Astrocyte (in vitro differentiated cells and primary cell): ENCODE measurements around the gene KIF1A. TPM values are rescaled to one million over a fixed set of nuclear protein-coding genes. Genes with fewer than 3 reads are reported as not detected.
"Not testable (repeated sequence)": the region's sequence is repeated elsewhere in the genome, so short reads cannot be mapped to it uniquely, and the experiment has no call there.

Experiments
- DNase-seq: peaks from one replicate; pipeline ENCODE4 v3.0.0-alpha.2; 2010; ENCODE audit warnings: low read depth
- FAIRE-seq: peaks from 2 replicates; lab custom pipeline; 2011; peaks lifted over from hg19 to GRCh38; lab: Jason Lieb, UNC
- H2AFZ ChIP-seq: 2 replicates; pipeline ENCODE4 v1.6.0; 2012; ENCODE audit warnings: low read depth, low read length, inconsistent platforms
- H3K27ac ChIP-seq: 2 replicates; pipeline ENCODE4 v1.5.1; 2011; ENCODE audit warnings: low read depth, low read length, inconsistent platforms
- H3K27me3 ChIP-seq: 2 replicates; pipeline ENCODE4 v1.6.0; 2011; ENCODE audit warnings: low read length, inconsistent platforms; ENCODE audit not compliant: insufficient read depth
- H3K36me3 ChIP-seq: 2 replicates; pipeline ENCODE4 v1.5.1; 2011; ENCODE audit warnings: low read length, inconsistent platforms; ENCODE audit not compliant: insufficient read depth
- H3K4me1 ChIP-seq: 2 replicates; pipeline ENCODE4 v1.5.1; 2011; ENCODE audit warnings: low read length, inconsistent platforms; ENCODE audit not compliant: insufficient read depth
- H3K4me2 ChIP-seq: 2 replicates; pipeline ENCODE4 v1.6.0; 2012; ENCODE audit warnings: low read length, inconsistent platforms
- H3K4me3 ChIP-seq: 2 replicates; pipeline ENCODE4 v1.5.1; 2011; ENCODE audit warnings: low read depth, mild to moderate bottlenecking, low read length, inconsistent platforms; ENCODE audit not compliant: insufficient read depth
- H3K79me2 ChIP-seq: 2 replicates; pipeline ENCODE4 v1.6.0; 2012; ENCODE audit warnings: mild to moderate bottlenecking, low read length, inconsistent platforms; ENCODE audit not compliant: insufficient read depth
- H3K9ac ChIP-seq: 2 replicates; pipeline ENCODE4 v1.6.0; 2012; ENCODE audit warnings: mild to moderate bottlenecking, low read length, inconsistent platforms
- H3K9me3 ChIP-seq: 2 replicates; pipeline ENCODE4 v1.5.1; 2012; ENCODE audit warnings: low read depth, mild to moderate bottlenecking, low read length, inconsistent platforms; ENCODE audit not compliant: insufficient read depth
- H4K20me1 ChIP-seq: 2 replicates; pipeline ENCODE4 v1.6.0; 2012; ENCODE audit warnings: low read length, inconsistent platforms; ENCODE audit not compliant: insufficient read depth
- H3K27ac Mint-ChIP-seq: one replicate; pipeline ENCODE4 v1.8.0; 2021; ENCODE audit warnings: mild to moderate bottlenecking, mixed read lengths; ENCODE audit not compliant: unreplicated experiment
- H3K27me3 Mint-ChIP-seq: one replicate; pipeline ENCODE4 v1.8.0; 2021; ENCODE audit warnings: low read depth, mixed read lengths; ENCODE audit not compliant: unreplicated experiment
- H3K36me3 Mint-ChIP-seq: one replicate; pipeline ENCODE4 v1.8.0; 2021; ENCODE audit warnings: low read depth, mixed read lengths; ENCODE audit not compliant: unreplicated experiment
- H3K4me1 Mint-ChIP-seq: one replicate; pipeline ENCODE4 v1.8.0; 2021; ENCODE audit warnings: low read depth, mixed read lengths; ENCODE audit not compliant: unreplicated experiment
- H3K4me3 Mint-ChIP-seq: one replicate; pipeline ENCODE4 v1.8.0; 2021; ENCODE audit warnings: mild to moderate bottlenecking, moderate library complexity, mixed read lengths; ENCODE audit not compliant: unreplicated experiment
- H3K9me3 Mint-ChIP-seq: one replicate; pipeline ENCODE4 v1.8.0; 2021; ENCODE audit warnings: mild to moderate bottlenecking, mixed read lengths; ENCODE audit not compliant: unreplicated experiment
- EZH2 ChIP-seq: IDR thresholded peaks from 2 replicates; pipeline ENCODE4 v1.6.1; 2012; ENCODE audit warnings: mild to moderate bottlenecking, low read length, inconsistent platforms; ENCODE audit not compliant: insufficient read depth
- total RNA-seq: library from RNA; stranded (reverse); gene quantifications from 2 replicates; pipeline ENCODE4 v1.2.1, GENCODE V29; 2021
- TF ChIP-seq, protein P1 (sequence below): IDR thresholded peaks from 2 replicates; pipeline ENCODE4 v1.5.1; 2011; ENCODE audit warnings: low read depth, mild to moderate bottlenecking, inconsistent platforms, low read length, moderate library complexity; ENCODE audit not compliant: insufficient read depth

Gene KIF1A
- total RNA-seq, 1 donor from 2014 or later: 51.2 TPM

GRCh38 chr2:240691631-240692420, 128.2 kb downstream of the KIF1A start, which contains the start of gene AQP12A:
Gene AQP12A (plus strand): TSS chr2:240691866. CDS start chr2:240691914, 48 bp downstream.
- not testable (repeated sequence) for H3K9me3 ChIP-seq, H3K4me1 Mint-ChIP-seq, H3K27me3 ChIP-seq, H3K4me3 ChIP-seq, H3K27me3 Mint-ChIP-seq, H3K27ac Mint-ChIP-seq, H3K4me1 ChIP-seq, H3K79me2 ChIP-seq, H3K9me3 Mint-ChIP-seq, H3K27ac ChIP-seq, H3K36me3 ChIP-seq, FAIRE-seq, H3K9ac ChIP-seq, H3K4me2 ChIP-seq, H3K36me3 Mint-ChIP-seq, H3K4me3 Mint-ChIP-seq, DNase-seq, H4K20me1 ChIP-seq, H2AFZ ChIP-seq

GRCh38 chr2:240691075-240691427, 129.0 kb downstream of the KIF1A start:
- FAIRE-seq, H3K27ac Mint-ChIP-seq, H3K79me2 ChIP-seq: not testable (repeated sequence)

DNA sequence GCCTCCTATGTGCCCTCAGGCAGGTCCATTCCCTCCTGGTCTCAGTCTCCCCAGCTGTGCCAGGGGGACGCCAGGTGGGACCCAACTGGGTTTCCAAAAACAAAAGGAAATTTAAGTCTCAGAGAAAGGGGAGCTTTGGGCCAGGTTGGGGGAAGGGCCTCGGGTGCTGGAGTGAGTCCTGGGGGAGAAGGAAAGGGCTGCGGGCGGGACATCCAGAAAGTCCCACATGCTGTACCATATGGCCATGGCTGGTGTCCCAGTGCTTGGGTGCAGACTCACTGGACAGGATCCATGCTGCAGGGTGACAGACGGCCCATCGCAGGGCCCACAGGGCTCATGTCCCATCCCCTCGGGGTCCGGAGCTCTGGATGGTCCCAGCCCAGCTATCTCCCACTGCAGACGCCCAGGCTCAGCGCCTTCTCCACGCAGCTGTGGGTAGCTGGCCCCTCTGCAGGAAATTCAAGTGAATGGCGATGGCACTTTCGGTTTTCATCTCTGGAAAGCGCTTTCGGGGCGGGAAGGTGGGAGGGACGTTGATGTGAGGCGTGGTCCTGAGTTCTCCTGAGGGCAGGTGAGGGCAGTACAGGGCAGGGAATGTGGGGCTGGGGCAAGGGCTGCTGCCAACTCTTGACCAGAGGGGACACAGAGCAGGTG, 129.5 kb downstream of the KIF1A start:
- H3K36me3 ChIP-seq, H3K27ac Mint-ChIP-seq, H3K79me2 ChIP-seq, H3K9me3 Mint-ChIP-seq, FAIRE-seq, H3K36me3 Mint-ChIP-seq, DNase-seq, H3K27me3 ChIP-seq, H4K20me1 ChIP-seq, H3K27ac ChIP-seq, H3K9ac ChIP-seq, H3K4me3 Mint-ChIP-seq, H3K4me3 ChIP-seq, H3K4me1 ChIP-seq, H3K4me2 ChIP-seq, H2AFZ ChIP-seq, H3K4me1 Mint-ChIP-seq, H3K9me3 ChIP-seq: not testable (repeated sequence)
- H3K27me3 Mint-ChIP-seq: peaks cover 15% of the 10 kb centered on the region

More at GRCh38 chr2:240691075-240691427, 129.0 kb downstream of the KIF1A start:
- not testable (repeated sequence) for H3K36me3 Mint-ChIP-seq, H3K27ac ChIP-seq, H3K9ac ChIP-seq, DNase-seq, H3K4me2 ChIP-seq, H3K4me1 ChIP-seq, H3K9me3 Mint-ChIP-seq, H3K4me3 Mint-ChIP-seq, H3K9me3 ChIP-seq, H3K4me1 Mint-ChIP-seq, H3K27me3 ChIP-seq, H2AFZ ChIP-seq, H3K36me3 ChIP-seq, H4K20me1 ChIP-seq, H3K4me3 ChIP-seq
- H3K27me3 Mint-ChIP-seq: peaks cover 11% of the 10 kb centered on the region

GRCh38 chr2:240689975-240690374, 130.0 kb downstream of the KIF1A start:
- no peaks in the 10 kb centered on the region for H3K4me1 Mint-ChIP-seq
- H2AFZ ChIP-seq: no peak overlapping the region

More at GRCh38 chr2:240689975-240690374, 130.0 kb downstream of the KIF1A start:
- no peaks in the 10 kb centered on the region for H4K20me1 ChIP-seq
- no peaks in the 10 kb centered on the region for H3K36me3 Mint-ChIP-seq
- no peak overlapping the region for H3K4me3 ChIP-seq
- DNase-seq (no peak), FAIRE-seq (no peak)
- peaks cover 18% of the 10 kb centered on the region for H3K27me3 Mint-ChIP-seq
- no peak overlapping the region for H3K27ac ChIP-seq
- TF ChIP-seq, protein P1, sequence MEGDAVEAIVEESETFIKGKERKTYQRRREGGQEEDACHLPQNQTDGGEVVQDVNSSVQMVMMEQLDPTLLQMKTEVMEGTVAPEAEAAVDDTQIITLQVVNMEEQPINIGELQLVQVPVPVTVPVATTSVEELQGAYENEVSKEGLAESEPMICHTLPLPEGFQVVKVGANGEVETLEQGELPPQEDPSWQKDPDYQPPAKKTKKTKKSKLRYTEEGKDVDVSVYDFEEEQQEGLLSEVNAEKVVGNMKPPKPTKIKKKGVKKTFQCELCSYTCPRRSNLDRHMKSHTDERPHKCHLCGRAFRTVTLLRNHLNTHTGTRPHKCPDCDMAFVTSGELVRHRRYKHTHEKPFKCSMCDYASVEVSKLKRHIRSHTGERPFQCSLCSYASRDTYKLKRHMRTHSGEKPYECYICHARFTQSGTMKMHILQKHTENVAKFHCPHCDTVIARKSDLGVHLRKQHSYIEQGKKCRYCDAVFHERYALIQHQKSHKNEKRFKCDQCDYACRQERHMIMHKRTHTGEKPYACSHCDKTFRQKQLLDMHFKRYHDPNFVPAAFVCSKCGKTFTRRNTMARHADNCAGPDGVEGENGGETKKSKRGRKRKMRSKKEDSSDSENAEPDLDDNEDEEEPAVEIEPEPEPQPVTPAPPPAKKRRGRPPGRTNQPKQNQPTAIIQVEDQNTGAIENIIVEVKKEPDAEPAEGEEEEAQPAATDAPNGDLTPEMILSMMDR: no peak
- TF ChIP-seq EZH2: no peak
- no peak overlapping the region for H3K27ac Mint-ChIP-seq
- H3K9me3 Mint-ChIP-seq: no peaks in the 10 kb centered on the region
- no peak overlapping the region for H3K4me2 ChIP-seq
- H3K36me3 ChIP-seq: no peaks in the 10 kb centered on the region
- H3K27me3 ChIP-seq: peaks cover 7% of the 10 kb centered on the region
- no peaks in the 10 kb centered on the region for H3K4me1 ChIP-seq
- no peaks in the 10 kb centered on the region for H3K9me3 ChIP-seq
- no peak overlapping the region for H3K9ac ChIP-seq
- no peaks in the 10 kb centered on the region for H3K79me2 ChIP-seq
- H3K4me3 Mint-ChIP-seq: no peak overlapping the region
